PC-3 (cell line): ENCODE data around the gene CHST3.

ENCODE experiments used
- EZH2 ChIP-seq: fragments of 300-600 bp; sonication (generic); IDR thresholded peaks from one replicate; pipeline ENCODE4 v1.6.1; 2017; ENCODE audit warnings: antibody characterized with exemption, mild to moderate bottlenecking, low read length; ENCODE audit not compliant: unreplicated experiment
- EZH2phosphoT487 ChIP-seq: fragments of 300-600 bp; sonication (generic); IDR thresholded peaks from 2 replicates; pipeline ENCODE4 v1.6.1; 2018; ENCODE audit warnings: mild to moderate bottlenecking, antibody characterized with exemption, low read length, borderline replicate concordance

DNA sequence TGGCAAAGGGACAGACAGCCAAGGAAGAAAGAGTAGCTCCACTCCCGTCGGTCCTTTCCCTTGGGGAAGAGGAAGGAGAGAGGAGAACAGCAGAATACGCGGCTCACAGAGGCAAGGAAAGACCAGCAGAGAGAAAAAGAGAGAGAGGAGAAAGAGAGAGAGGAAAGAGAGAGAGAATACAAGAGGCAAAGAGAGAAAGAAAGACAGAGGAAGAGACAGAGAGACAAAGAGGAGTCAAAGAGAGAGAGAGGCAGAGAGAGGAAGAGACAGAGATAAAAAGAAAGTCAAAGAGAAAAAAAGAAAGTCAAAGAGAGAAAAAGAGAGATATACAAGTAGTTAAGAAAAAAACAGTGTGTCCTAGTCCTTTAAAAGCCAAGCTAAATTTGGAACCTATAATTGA is 23.4 kb upstream of the CHST3 start:
- TF ChIP-seq EZH2phosphoT487 (no peak), EZH2 (no peak)
